ENCODE measurements around the gene CAPG. TPM values are rescaled to one million over a fixed set of nuclear protein-coding genes. Genes with fewer than 3 reads are reported as not detected.

The CAPG gene
- polyA plus RNA-seq, 1 donor from 2014 or later = not detected

DNA sequence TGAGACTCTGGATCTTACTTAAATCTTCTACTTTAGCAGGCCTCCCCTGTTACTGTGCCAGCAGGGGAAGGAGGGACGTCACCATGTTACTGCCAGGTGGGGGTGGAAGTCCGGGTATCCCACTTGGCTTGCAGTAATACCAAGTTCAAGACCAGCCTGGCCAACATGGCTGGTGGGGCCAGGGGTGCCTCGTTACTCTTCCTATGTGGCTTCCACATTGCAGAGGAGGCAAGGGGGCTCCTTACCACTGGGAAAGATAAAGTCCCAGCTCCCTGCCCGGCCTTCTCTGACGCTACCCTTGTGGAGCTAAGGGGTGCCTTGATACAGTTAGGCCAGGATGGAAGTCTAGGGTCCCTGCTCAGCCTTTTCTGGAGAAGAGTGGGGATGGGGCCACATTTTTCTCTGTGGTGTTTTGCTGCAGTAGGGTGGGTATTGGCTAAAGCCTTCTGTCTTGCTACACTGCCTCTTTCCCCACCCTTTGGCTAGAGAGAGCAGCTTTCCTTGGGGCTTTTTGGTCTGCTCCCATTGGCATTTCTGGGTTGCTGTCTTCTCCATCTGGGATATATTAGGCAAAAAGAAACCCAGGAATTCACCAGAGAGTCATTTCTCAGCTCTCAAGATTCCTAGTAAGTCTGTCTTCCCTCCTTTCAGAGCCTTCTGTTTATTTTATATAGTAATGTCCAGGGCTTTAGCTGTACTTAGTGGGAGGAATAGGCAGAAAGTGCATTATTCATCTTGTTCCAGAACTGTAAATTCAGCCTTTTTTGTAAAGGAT, 33.7 kb downstream of the CAPG start:
- no peaks in the 10 kb centered on the region for H3K9me3 ChIP-seq (ENCODE audit: low read length)
- TF ChIP-seq EP300 (conservative IDR thresholded peaks at IDR 0.05; ENCODE audit: poor library complexity, severe bottlenecking) (no peak), SMC3 (conservative IDR thresholded peaks at IDR 0.05; ENCODE audit: poor library complexity) (no peak), RAD21 (conservative IDR thresholded peaks at IDR 0.05) (no peak), MXI1 (conservative IDR thresholded peaks at IDR 0.05; ENCODE audit: poor library complexity, severe bottlenecking) (no peak), TAF1 (IDR thresholded peaks at IDR 0.05; ENCODE audit: low read depth) (no peak)
- TF ChIP-seq, protein P1, sequence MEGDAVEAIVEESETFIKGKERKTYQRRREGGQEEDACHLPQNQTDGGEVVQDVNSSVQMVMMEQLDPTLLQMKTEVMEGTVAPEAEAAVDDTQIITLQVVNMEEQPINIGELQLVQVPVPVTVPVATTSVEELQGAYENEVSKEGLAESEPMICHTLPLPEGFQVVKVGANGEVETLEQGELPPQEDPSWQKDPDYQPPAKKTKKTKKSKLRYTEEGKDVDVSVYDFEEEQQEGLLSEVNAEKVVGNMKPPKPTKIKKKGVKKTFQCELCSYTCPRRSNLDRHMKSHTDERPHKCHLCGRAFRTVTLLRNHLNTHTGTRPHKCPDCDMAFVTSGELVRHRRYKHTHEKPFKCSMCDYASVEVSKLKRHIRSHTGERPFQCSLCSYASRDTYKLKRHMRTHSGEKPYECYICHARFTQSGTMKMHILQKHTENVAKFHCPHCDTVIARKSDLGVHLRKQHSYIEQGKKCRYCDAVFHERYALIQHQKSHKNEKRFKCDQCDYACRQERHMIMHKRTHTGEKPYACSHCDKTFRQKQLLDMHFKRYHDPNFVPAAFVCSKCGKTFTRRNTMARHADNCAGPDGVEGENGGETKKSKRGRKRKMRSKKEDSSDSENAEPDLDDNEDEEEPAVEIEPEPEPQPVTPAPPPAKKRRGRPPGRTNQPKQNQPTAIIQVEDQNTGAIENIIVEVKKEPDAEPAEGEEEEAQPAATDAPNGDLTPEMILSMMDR (IDR thresholded peaks at IDR 0.05; ENCODE audit: poor library complexity, severe bottlenecking) = no peak

DNA sequence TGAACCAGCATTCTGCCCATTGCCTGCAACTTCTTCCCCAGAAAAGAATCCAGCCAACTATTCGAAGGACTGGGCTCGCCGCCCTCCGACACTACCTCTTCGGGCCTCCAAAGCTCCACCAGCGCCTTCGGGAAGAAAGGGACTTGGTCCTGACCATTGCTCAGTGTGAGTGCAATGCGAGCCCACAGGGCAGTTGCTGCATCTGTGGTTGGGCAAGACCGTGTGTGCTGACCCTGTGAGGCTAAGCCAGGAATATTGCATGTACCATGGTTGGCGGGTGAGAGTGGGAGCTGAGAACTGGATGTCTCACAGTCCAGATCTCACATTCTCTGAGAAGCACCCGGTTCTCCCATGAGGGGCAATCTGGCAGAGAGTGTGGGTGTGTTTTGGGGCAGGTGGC, 39.1 kb downstream of the CAPG start:
- Histone ChIP-seq H3K4me2 (ENCODE audit: low read length) (no peak overlapping the region), H3K4me3 (ENCODE audit: low read length) (no peak overlapping the region), H3K9me3 (ENCODE audit: low read length) (no peaks in the 10 kb centered on the region), H3K9me2 (ENCODE audit: insufficient read depth, low read length) (no peaks in the 10 kb centered on the region), H3F3A (ENCODE audit: insufficient read depth, low read length, poor library complexity, severe bottlenecking) (no peaks in the 10 kb centered on the region), H4K20me1 (ENCODE audit: insufficient read depth) (no peaks in the 10 kb centered on the region), H3K27me3 (ENCODE audit: insufficient read depth, low read depth, low read length) (no peaks in the 10 kb centered on the region), H3K9ac (ENCODE audit: low read length) (no peak overlapping the region), H3K79me2 (replicated peaks; ENCODE audit: insufficient read depth, low read length) (no peaks in the 10 kb centered on the region), H2AFZ (ENCODE audit: low read depth, low read length) (no peak overlapping the region), H3K27ac (ENCODE audit: low read length) (no peak overlapping the region), H3K36me3 (ENCODE audit: insufficient read depth, low read length) (no peaks in the 10 kb centered on the region)
- TF ChIP-seq, protein P2, sequence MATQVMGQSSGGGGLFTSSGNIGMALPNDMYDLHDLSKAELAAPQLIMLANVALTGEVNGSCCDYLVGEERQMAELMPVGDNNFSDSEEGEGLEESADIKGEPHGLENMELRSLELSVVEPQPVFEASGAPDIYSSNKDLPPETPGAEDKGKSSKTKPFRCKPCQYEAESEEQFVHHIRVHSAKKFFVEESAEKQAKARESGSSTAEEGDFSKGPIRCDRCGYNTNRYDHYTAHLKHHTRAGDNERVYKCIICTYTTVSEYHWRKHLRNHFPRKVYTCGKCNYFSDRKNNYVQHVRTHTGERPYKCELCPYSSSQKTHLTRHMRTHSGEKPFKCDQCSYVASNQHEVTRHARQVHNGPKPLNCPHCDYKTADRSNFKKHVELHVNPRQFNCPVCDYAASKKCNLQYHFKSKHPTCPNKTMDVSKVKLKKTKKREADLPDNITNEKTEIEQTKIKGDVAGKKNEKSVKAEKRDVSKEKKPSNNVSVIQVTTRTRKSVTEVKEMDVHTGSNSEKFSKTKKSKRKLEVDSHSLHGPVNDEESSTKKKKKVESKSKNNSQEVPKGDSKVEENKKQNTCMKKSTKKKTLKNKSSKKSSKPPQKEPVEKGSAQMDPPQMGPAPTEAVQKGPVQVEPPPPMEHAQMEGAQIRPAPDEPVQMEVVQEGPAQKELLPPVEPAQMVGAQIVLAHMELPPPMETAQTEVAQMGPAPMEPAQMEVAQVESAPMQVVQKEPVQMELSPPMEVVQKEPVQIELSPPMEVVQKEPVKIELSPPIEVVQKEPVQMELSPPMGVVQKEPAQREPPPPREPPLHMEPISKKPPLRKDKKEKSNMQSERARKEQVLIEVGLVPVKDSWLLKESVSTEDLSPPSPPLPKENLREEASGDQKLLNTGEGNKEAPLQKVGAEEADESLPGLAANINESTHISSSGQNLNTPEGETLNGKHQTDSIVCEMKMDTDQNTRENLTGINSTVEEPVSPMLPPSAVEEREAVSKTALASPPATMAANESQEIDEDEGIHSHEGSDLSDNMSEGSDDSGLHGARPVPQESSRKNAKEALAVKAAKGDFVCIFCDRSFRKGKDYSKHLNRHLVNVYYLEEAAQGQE (IDR thresholded peaks at IDR 0.05; ENCODE audit: borderline replicate concordance) = no peak
- TF ChIP-seq EZH2 (IDR thresholded peaks at IDR 0.05; ENCODE audit: borderline replicate concordance, insufficient read depth, low read length, poor library complexity, severe bottlenecking) = no peak
- no peak for TF ChIP-seq SMC3 (conservative IDR thresholded peaks at IDR 0.05; ENCODE audit: poor library complexity)
- TF ChIP-seq, protein P1 (IDR thresholded peaks at IDR 0.05; ENCODE audit: poor library complexity, severe bottlenecking) = no peak
- TF ChIP-seq RAD21 (conservative IDR thresholded peaks at IDR 0.05) = no peak
- TF ChIP-seq POLR2AphosphoS5 (IDR thresholded peaks at IDR 0.05) = no peak
- no peak for TF ChIP-seq EP300 (conservative IDR thresholded peaks at IDR 0.05; ENCODE audit: poor library complexity, severe bottlenecking)
- no peak for TF ChIP-seq MXI1 (conservative IDR thresholded peaks at IDR 0.05; ENCODE audit: poor library complexity, severe bottlenecking)
- no peak for TF ChIP-seq TAF1 (IDR thresholded peaks at IDR 0.05; ENCODE audit: low read depth)

More for the DNA sequence above, 33.7 kb downstream of the CAPG start:
- H3K4me2 ChIP-seq (ENCODE audit: low read length) = no peak overlapping the region
- no peak overlapping the region for H3K27ac ChIP-seq (ENCODE audit: low read length)
- H3K9ac ChIP-seq (ENCODE audit: low read length) = no peak overlapping the region
- H3K4me3 ChIP-seq (ENCODE audit: low read length) = no peak overlapping the region
- no peaks in the 10 kb centered on the region for H4K20me1 ChIP-seq (ENCODE audit: insufficient read depth)
- H3K36me3 ChIP-seq (ENCODE audit: insufficient read depth, low read length) = no peaks in the 10 kb centered on the region
- no peak overlapping the region for H2AFZ ChIP-seq (ENCODE audit: low read depth, low read length)
- no peaks in the 10 kb centered on the region for H3K27me3 ChIP-seq (ENCODE audit: insufficient read depth, low read depth, low read length)
- H3K79me2 ChIP-seq (replicated peaks; ENCODE audit: insufficient read depth, low read length) = no peaks in the 10 kb centered on the region
- no peaks in the 10 kb centered on the region for H3K9me2 ChIP-seq (ENCODE audit: insufficient read depth, low read length)
- no peaks in the 10 kb centered on the region for H3F3A ChIP-seq (ENCODE audit: insufficient read depth, low read length, poor library complexity, severe bottlenecking)
